ENCODE results near the gene SOST. TPM values are rescaled to one million over a fixed set of nuclear protein-coding genes. Genes with fewer than 3 reads are reported as not detected.

SOST gene
- polyA plus RNA-seq, 1 of the 3 experiments (the other 2 are of a cell fraction), result not detected

GRCh38 chr17:43719578-43719977, 39.0 kb downstream of the SOST start:
- Histone ChIP-seq H3K9me2 (no peaks in the 10 kb centered on the region), H3K4me3 (ENCODE audit: low read depth in 2 of 2, low read length in 1 of 2) (no peak overlapping the region), H3K4me1 (ENCODE audit: control insufficient read depth in 1 of 2, insufficient read depth in 2 of 2, low read depth in 1 of 2, low read length in 1 of 2) (peaks cover 4 to 5% of the 10 kb centered on the region in 2 experiments; a peak in 2 of 4 replicates), H3K79me2 (ENCODE audit: insufficient read depth) (no peaks in the 10 kb centered on the region), H3K9me3 (no peaks in the 10 kb centered on the region), H3K27ac (ENCODE audit: low read depth in 2 of 2, low read length in 1 of 2) (no peak overlapping the region), H2AFZ (ENCODE audit: low read depth) (no peak overlapping the region), H3K27me3 (ENCODE audit: insufficient read depth) (no peaks in the 10 kb centered on the region), H3F3A (replicated peaks; ENCODE audit: insufficient read depth) (peaks cover 14% of the 10 kb centered on the region), H3K36me3 (replicated peaks in 1 of 2; ENCODE audit: control insufficient read depth in 1 of 2, insufficient read depth in 2 of 2, low read length in 1 of 2) (no peaks in the 10 kb centered on the region), H3K4me2 (no peak overlapping the region), H4K20me1 (ENCODE audit: insufficient read depth) (no peaks in the 10 kb centered on the region), H3K9ac (no peak overlapping the region)
- WGBS (ENCODE audit: low lambda C conversion rate), result 88% methylated on average over 3 of the region's 3 CpGs
- ChIA-PET CTCF (no interaction called here), POLR2A (no interaction called here)
- DNase-seq, result no peak
- TF ChIP-seq, protein P1, sequence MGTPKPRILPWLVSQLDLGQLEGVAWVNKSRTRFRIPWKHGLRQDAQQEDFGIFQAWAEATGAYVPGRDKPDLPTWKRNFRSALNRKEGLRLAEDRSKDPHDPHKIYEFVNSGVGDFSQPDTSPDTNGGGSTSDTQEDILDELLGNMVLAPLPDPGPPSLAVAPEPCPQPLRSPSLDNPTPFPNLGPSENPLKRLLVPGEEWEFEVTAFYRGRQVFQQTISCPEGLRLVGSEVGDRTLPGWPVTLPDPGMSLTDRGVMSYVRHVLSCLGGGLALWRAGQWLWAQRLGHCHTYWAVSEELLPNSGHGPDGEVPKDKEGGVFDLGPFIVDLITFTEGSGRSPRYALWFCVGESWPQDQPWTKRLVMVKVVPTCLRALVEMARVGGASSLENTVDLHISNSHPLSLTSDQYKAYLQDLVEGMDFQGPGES (IDR thresholded peaks at IDR 0.05; ENCODE audit: low read depth, low read length), result no peak
- TF ChIP-seq, protein P2, sequence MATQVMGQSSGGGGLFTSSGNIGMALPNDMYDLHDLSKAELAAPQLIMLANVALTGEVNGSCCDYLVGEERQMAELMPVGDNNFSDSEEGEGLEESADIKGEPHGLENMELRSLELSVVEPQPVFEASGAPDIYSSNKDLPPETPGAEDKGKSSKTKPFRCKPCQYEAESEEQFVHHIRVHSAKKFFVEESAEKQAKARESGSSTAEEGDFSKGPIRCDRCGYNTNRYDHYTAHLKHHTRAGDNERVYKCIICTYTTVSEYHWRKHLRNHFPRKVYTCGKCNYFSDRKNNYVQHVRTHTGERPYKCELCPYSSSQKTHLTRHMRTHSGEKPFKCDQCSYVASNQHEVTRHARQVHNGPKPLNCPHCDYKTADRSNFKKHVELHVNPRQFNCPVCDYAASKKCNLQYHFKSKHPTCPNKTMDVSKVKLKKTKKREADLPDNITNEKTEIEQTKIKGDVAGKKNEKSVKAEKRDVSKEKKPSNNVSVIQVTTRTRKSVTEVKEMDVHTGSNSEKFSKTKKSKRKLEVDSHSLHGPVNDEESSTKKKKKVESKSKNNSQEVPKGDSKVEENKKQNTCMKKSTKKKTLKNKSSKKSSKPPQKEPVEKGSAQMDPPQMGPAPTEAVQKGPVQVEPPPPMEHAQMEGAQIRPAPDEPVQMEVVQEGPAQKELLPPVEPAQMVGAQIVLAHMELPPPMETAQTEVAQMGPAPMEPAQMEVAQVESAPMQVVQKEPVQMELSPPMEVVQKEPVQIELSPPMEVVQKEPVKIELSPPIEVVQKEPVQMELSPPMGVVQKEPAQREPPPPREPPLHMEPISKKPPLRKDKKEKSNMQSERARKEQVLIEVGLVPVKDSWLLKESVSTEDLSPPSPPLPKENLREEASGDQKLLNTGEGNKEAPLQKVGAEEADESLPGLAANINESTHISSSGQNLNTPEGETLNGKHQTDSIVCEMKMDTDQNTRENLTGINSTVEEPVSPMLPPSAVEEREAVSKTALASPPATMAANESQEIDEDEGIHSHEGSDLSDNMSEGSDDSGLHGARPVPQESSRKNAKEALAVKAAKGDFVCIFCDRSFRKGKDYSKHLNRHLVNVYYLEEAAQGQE (IDR thresholded peaks at IDR 0.05; ENCODE audit: low read depth, low read length), result no peak
- TF ChIP-seq YY1 (IDR thresholded peaks at IDR 0.05; ENCODE audit: low read depth) (no peak), JUND (IDR thresholded peaks at IDR 0.05) (no peak), SIN3A (IDR thresholded peaks at IDR 0.05; ENCODE audit: borderline replicate concordance, low read depth, low read length) (no peak), RAD21 (IDR thresholded peaks at IDR 0.05; ENCODE audit: low read length) (no peak), EZH2phosphoT487 (IDR thresholded peaks at IDR 0.05; ENCODE audit: borderline replicate concordance, low read depth) (no peak), NFIC (IDR thresholded peaks at IDR 0.05; ENCODE audit: borderline replicate concordance) (no peak), CHD2 (IDR thresholded peaks at IDR 0.05; ENCODE audit: low read length, partially characterized antibody) (no peak), RXRA (IDR thresholded peaks at IDR 0.05; ENCODE audit: borderline replicate concordance, low read depth) (no peak), MXI1 (IDR thresholded peaks at IDR 0.05; ENCODE audit: low read depth, low read length) (no peak), ZBTB33 (IDR thresholded peaks at IDR 0.05; ENCODE audit: borderline replicate concordance, low read depth) (no peak), TCF12 (IDR thresholded peaks at IDR 0.05) (no peak), GATA2 (CRISPR knock-in tag; IDR thresholded peaks at IDR 0.05) (no peak), ELF1 (IDR thresholded peaks at IDR 0.05) (no peak), POLR2AphosphoS5 (IDR thresholded peaks at IDR 0.05; ENCODE audit: low read depth, low read length) (no peak), EP300 (IDR thresholded peaks at IDR 0.05; ENCODE audit: borderline replicate concordance in 1 of 2, low read depth in 1 of 2, low read length in 1 of 2) (no peak), TAF1 (IDR thresholded peaks at IDR 0.05; ENCODE audit: borderline replicate concordance, low read depth, low read length) (no peak), NRF1 (IDR thresholded peaks at IDR 0.05; ENCODE audit: low read depth, low read length) (no peak)
- TF ChIP-seq, protein P3, sequence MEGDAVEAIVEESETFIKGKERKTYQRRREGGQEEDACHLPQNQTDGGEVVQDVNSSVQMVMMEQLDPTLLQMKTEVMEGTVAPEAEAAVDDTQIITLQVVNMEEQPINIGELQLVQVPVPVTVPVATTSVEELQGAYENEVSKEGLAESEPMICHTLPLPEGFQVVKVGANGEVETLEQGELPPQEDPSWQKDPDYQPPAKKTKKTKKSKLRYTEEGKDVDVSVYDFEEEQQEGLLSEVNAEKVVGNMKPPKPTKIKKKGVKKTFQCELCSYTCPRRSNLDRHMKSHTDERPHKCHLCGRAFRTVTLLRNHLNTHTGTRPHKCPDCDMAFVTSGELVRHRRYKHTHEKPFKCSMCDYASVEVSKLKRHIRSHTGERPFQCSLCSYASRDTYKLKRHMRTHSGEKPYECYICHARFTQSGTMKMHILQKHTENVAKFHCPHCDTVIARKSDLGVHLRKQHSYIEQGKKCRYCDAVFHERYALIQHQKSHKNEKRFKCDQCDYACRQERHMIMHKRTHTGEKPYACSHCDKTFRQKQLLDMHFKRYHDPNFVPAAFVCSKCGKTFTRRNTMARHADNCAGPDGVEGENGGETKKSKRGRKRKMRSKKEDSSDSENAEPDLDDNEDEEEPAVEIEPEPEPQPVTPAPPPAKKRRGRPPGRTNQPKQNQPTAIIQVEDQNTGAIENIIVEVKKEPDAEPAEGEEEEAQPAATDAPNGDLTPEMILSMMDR (IDR thresholded peaks at IDR 0.05), result no peak
